HG02610 (cell line): ENCODE results near the gene DPCD.
"Not testable (repeated sequence)": the region's sequence is repeated elsewhere in the genome, so short reads cannot be mapped to it uniquely, and the experiment has no call there.

ENCODE experiments used
- ATAC-seq: cut with Tn5 transposase; IDR thresholded peaks from one replicate; pipeline ENCODE4 v1.9.1; 2021; ENCODE audit warnings: mild to moderate bottlenecking, moderate library complexity; ENCODE audit not compliant: unreplicated experiment

DPCD gene

GRCh38 chr10:101580486-101581399, 7.4 kb upstream of the DPCD start:
- no peak for ATAC-seq

GRCh38 chr10:101585841-101586240, 2.3 kb upstream of the DPCD start:
- no peak for ATAC-seq

GRCh38 chr10:101588879-101589278, 758 bp downstream of the DPCD start:
- ATAC-seq: no peak

- ATAC-seq: not testable (repeated sequence)
Measured at GRCh38 chr10:101593331-101593730, 5.2 kb downstream of the DPCD start.

GRCh38 chr10:101595591-101596433, 7.7 kb downstream of the DPCD start:
- ATAC-seq: no peak

GRCh38 chr10:101597091-101597900, 9.2 kb downstream of the DPCD start:
- ATAC-seq: no peak

- ATAC-seq: no peak
Measured at GRCh38 chr10:101601541-101601940, 13.4 kb downstream of the DPCD start.

- ATAC-seq: no peak
Measured at GRCh38 chr10:101602761-101603398, 14.8 kb downstream of the DPCD start.

GRCh38 chr10:101607124-101607523, 19.0 kb downstream of the DPCD start:
- no peak for ATAC-seq

- no peak for ATAC-seq
Measured at GRCh38 chr10:101609481-101609880, 21.4 kb downstream of the DPCD start.

GRCh38 chr10:101611096-101611905, 23.2 kb downstream of the DPCD start:
- ATAC-seq: no peak

GRCh38 chr10:101612086-101612485, 24.0 kb downstream of the DPCD start:
- ATAC-seq: no peak

- ATAC-seq: no peak
Measured at GRCh38 chr10:101612872-101613271, 24.8 kb downstream of the DPCD start.

GRCh38 chr10:101613646-101614045, 25.5 kb downstream of the DPCD start:
- no peak for ATAC-seq

GRCh38 chr10:101614663-101615524, 26.8 kb downstream of the DPCD start:
- no peak for ATAC-seq

GRCh38 chr10:101615525-101616116, 27.5 kb downstream of the DPCD start:
- ATAC-seq: no peak

- ATAC-seq: no peak
Measured at GRCh38 chr10:101616415-101617101, 28.4 kb downstream of the DPCD start.
